HL-60 (cell line): Measurements from ENCODE around the gene SOBP.

Experiments used
- CTCF ChIP-seq: IDR thresholded peaks from one replicate; pipeline ENCODE4 v1.5.1; 2011; ENCODE audit warnings: low read length, control low read depth, inconsistent platforms; ENCODE audit not compliant: insufficient read depth
- POLR2AphosphoS5 ChIP-seq: IDR thresholded peaks from 2 replicates; pipeline ENCODE4 v1.6.1; 2012; ENCODE audit warnings: low read depth

GRCh38 chr6:107666084-107666980 is 176.4 kb downstream of the SOBP start:
- no peak for TF ChIP-seq CTCF
- TF ChIP-seq POLR2AphosphoS5 = no peak
